HG03196 (cell line): Measurements from ENCODE around the gene COL4A3.
A peak's percentile ranks its signal among the peaks of the same experiment; 100 is the strongest.

Experiments used
- ATAC-seq: cut with Tn5 transposase; IDR thresholded peaks from one replicate; pipeline ENCODE4 v1.9.1; 2021; ENCODE audit not compliant: unreplicated experiment

Gene COL4A3

GRCh38 chr2:227163998-227164762 lies at the start of gene COL4A3, which contains the start of gene COL4A4:
Gene COL4A3, plus strand, starts transcription at chr2:227164624. Its CDS starts 103 bp downstream, at chr2:227164727.
Gene COL4A4, minus strand, starts transcription at chr2:227164205. Its CDS starts 16,722 bp downstream, at chr2:227147483.
- peak; percentile 57 for ATAC-seq

- no peak for ATAC-seq
Measured at GRCh38 chr2:227115761-227116160, 48.7 kb upstream of the COL4A3 start.

GRCh38 chr2:227117027-227117426 lies 47.4 kb upstream of the COL4A3 start:
- no peak for ATAC-seq

GRCh38 chr2:227117852-227118251 lies 46.6 kb upstream of the COL4A3 start:
- ATAC-seq = no peak

GRCh38 chr2:227118353-227118752 lies 46.1 kb upstream of the COL4A3 start:
- ATAC-seq = no peak

GRCh38 chr2:227123697-227124096 lies 40.7 kb upstream of the COL4A3 start:
- no peak for ATAC-seq

- no peak for ATAC-seq
Measured at GRCh38 chr2:227124811-227125210, 39.6 kb upstream of the COL4A3 start.

- no peak for ATAC-seq
Measured at GRCh38 chr2:227125506-227125905, 38.9 kb upstream of the COL4A3 start.

GRCh38 chr2:227127201-227127600 lies 37.2 kb upstream of the COL4A3 start:
- no peak for ATAC-seq

- no peak for ATAC-seq
Measured at GRCh38 chr2:227130636-227131035, 33.8 kb upstream of the COL4A3 start.

- no peak for ATAC-seq
Measured at GRCh38 chr2:227132986-227133385, 31.4 kb upstream of the COL4A3 start.

GRCh38 chr2:227134591-227134990 lies 29.8 kb upstream of the COL4A3 start:
- no peak for ATAC-seq

- ATAC-seq = no peak
Measured at GRCh38 chr2:227141301-227141700, 23.1 kb upstream of the COL4A3 start.

- ATAC-seq = no peak
Measured at GRCh38 chr2:227143895-227144294, 20.5 kb upstream of the COL4A3 start.

- no peak for ATAC-seq
Measured at GRCh38 chr2:227146456-227146855, 18.0 kb upstream of the COL4A3 start.

- no peak for ATAC-seq
Measured at GRCh38 chr2:227147023-227147422, 17.4 kb upstream of the COL4A3 start.

GRCh38 chr2:227148106-227148505 lies 16.3 kb upstream of the COL4A3 start:
- ATAC-seq = no peak

GRCh38 chr2:227150222-227150936 lies 14.0 kb upstream of the COL4A3 start:
- no peak for ATAC-seq

GRCh38 chr2:227152093-227152766 lies 12.2 kb upstream of the COL4A3 start:
- no peak for ATAC-seq

GRCh38 chr2:227153307-227153706 lies 11.1 kb upstream of the COL4A3 start:
- no peak for ATAC-seq

GRCh38 chr2:227153758-227154486 lies 10.5 kb upstream of the COL4A3 start:
- ATAC-seq = no peak
